Esophagus muscularis mucosa (tissue), 4 donors: ENCODE measurements around the gene NANS. TPM values are rescaled to one million over a fixed set of nuclear protein-coding genes. Genes with fewer than 3 reads are reported as not detected.

ENCODE experiments used
- DNase-seq: peaks from one replicate; pipeline ENCODE4 v3.0.0-alpha.2; 2017; ENCODE audit errors: extremely low spot score
- H3K27ac ChIP-seq, 4 donors: fragments of 200-600 bp; sonication (generic); replicated peaks in 1 of 4; 1 replicate in 3 of 4; 2 replicates in 1 of 4; pipeline ENCODE4 v1.5.1; 2016 to 2019; ENCODE audit warnings: mild to moderate bottlenecking in 1 of 4
- H3K27me3 ChIP-seq, 4 donors: fragments of 200-600 bp; sonication (generic); one replicate each; pipeline versions ENCODE4 v1.5.1 to v1.6.0; 2016 to 2019
- H3K36me3 ChIP-seq, 4 donors: fragments of 200-600 bp; sonication (generic); one replicate each; pipeline ENCODE4 v1.5.1; 2016 to 2019
- H3K4me1 ChIP-seq, 4 donors: fragments of 200-600 bp; sonication (generic); one replicate each; pipeline ENCODE4 v1.5.1; 2016 to 2019
- H3K4me3 ChIP-seq, 4 donors: fragments of 200-600 bp; sonication (generic); 1 replicate in 2 of 4; 2 replicates in 2 of 4; pipeline ENCODE4 v1.5.1; 2016 to 2019; ENCODE audit warnings: mild to moderate bottlenecking in 4 of 4, moderate library complexity in 1 of 4
- H3K9me3 ChIP-seq, 4 donors: fragments of 200-600 bp; sonication (generic); 1 replicate in 3 of 4; 2 replicates in 1 of 4; pipeline ENCODE4 v1.5.1; 2016 to 2019
- EP300 ChIP-seq: sonication (generic); formaldehyde crosslinking; IDR thresholded peaks from one replicate; pipeline ENCODE4 v1.6.1; 2017; ENCODE audit warnings: antibody characterized with exemption
- POLR2A ChIP-seq: fragments of 450-650 bp; IDR thresholded peaks from one replicate; pipeline ENCODE4 v1.6.1; 2017; ENCODE audit warnings: antibody characterized with exemption, moderate library complexity, mild to moderate bottlenecking, low read depth
- POLR2AphosphoS5 ChIP-seq, 2 donors: sonication (generic); formaldehyde crosslinking; IDR thresholded peaks; one replicate each; pipeline ENCODE4 v1.6.1; 2017; ENCODE audit warnings: antibody characterized with exemption in 2 of 2
- WGBS: methylation state at CpG from one replicate; pipeline ENCODE4 v1.1.5; 2018; 5-methylcytosine and 5-hydroxymethylcytosine counted together
- intact Hi-C: fragments of 100-400 bp; cut with DNase I; formaldehyde crosslinking; loops from one replicate; pipeline ENCODE4 v1.15.1; 2023
- total RNA-seq, 4 donors: library from RNA; depleted of rRNA; stranded (reverse); fragments of >200 nt; gene quantifications; one replicate each; pipeline versions ENCODE4 v1.1.0 to v1.2.1, GENCODE V29; 2016
- TF ChIP-seq, protein P1 (sequence below), 3 experiments: fragments of 200-600 bp in 2 of 3; fragments of 450-650 bp in 1 of 3; sonication (generic) in 2 of 3; IDR thresholded peaks; one replicate each; pipeline ENCODE4 v1.5.1; 2017 to 2019; ENCODE audit warnings: antibody characterized with exemption in 3 of 3, mild to moderate bottlenecking in 2 of 3, moderate library complexity in 1 of 3

The NANS gene
- total RNA-seq, 4 donors from 2014 or later: 25.3 to 54.7 (median 37.3) TPM

DNA sequence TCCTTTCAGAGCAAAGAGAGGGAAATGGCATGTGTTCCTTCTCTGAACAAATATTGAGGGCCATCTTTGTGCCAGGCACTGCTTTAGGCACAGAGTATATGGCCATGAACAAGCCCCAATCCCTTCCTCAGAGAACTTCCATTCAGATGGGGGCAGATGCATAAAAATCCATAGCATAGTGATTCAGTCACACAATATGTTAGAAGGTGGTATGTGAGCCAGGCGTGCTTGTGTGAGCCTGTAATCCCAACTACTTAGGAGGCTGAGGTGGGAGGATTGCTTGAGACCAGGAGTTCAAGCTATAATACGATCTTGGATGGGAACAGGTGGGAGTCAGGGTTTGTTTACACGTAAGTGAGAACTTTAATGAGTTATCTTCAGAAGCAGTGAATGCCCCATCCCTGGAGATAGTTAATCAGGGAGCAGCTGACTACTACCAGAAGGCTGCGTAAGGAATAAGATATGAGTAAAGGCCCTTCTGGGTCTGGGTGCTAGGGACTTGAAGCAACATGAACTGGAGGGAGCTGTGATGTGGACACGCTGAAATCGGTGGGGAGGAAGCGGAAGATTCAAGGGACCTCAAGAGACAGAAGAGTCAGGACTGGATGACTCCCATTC is 27.1 kb downstream of the NANS start:
- Histone ChIP-seq H3K4me3 (no peak overlapping the region), H3K4me1 (peaks cover 7 to 39% (median 14%) of the 10 kb centered on the region in 4 donors), H3K9me3 (no peaks in the 10 kb centered on the region), H3K27ac (no peak overlapping the region), H3K36me3 (peaks cover 10 to 53% (median 39%) of the 10 kb centered on the region in 4 donors), H3K27me3 (no peaks in the 10 kb centered on the region)
- no peak for TF ChIP-seq POLR2AphosphoS5 (IDR thresholded peaks at IDR 0.05)
- no peak for TF ChIP-seq POLR2A
- TF ChIP-seq, protein P1, sequence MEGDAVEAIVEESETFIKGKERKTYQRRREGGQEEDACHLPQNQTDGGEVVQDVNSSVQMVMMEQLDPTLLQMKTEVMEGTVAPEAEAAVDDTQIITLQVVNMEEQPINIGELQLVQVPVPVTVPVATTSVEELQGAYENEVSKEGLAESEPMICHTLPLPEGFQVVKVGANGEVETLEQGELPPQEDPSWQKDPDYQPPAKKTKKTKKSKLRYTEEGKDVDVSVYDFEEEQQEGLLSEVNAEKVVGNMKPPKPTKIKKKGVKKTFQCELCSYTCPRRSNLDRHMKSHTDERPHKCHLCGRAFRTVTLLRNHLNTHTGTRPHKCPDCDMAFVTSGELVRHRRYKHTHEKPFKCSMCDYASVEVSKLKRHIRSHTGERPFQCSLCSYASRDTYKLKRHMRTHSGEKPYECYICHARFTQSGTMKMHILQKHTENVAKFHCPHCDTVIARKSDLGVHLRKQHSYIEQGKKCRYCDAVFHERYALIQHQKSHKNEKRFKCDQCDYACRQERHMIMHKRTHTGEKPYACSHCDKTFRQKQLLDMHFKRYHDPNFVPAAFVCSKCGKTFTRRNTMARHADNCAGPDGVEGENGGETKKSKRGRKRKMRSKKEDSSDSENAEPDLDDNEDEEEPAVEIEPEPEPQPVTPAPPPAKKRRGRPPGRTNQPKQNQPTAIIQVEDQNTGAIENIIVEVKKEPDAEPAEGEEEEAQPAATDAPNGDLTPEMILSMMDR (IDR thresholded peaks at IDR 0.05): no peak
- no peak for TF ChIP-seq EP300
- no peak for DNase-seq
- intact Hi-C loops: no loop called here
- WGBS: 96% methylated on average over 7 of the region's 7 CpGs

DNA sequence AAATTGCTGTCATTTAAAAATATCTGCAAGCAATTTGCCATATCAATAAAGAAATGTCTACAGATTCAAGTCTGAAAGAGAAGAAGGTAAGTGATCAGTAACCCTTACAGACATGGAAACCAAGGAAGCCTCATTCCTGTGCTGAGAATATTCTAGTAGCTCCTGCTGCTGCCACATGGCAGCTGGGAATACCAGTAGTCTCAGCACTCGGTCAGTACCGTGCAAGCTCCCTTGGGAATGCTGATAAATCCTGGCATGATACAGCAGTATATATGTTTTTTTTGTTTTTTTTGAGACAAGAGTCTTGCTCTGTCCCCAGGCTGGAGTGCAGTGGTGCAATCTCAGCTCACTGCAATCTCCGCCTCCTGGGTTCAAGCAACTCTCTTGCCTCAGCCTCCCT is 27.9 kb downstream of the NANS start:
- peaks cover 10 to 45% (median 37%) of the 10 kb centered on the region in 4 donors for H3K36me3 ChIP-seq
- no peaks in the 10 kb centered on the region for H3K27me3 ChIP-seq
- peaks cover 7 to 39% (median 14%) of the 10 kb centered on the region in 4 donors for H3K4me1 ChIP-seq
- TF ChIP-seq EP300: no peak
- WGBS: 93% methylated on average over 3 of the region's 3 CpGs
- no peak overlapping the region for H3K27ac ChIP-seq
- intact Hi-C loops: no loop called here
- no peak overlapping the region for H3K4me3 ChIP-seq
- H3K9me3 ChIP-seq: no peaks in the 10 kb centered on the region
- no peak for DNase-seq

DNA sequence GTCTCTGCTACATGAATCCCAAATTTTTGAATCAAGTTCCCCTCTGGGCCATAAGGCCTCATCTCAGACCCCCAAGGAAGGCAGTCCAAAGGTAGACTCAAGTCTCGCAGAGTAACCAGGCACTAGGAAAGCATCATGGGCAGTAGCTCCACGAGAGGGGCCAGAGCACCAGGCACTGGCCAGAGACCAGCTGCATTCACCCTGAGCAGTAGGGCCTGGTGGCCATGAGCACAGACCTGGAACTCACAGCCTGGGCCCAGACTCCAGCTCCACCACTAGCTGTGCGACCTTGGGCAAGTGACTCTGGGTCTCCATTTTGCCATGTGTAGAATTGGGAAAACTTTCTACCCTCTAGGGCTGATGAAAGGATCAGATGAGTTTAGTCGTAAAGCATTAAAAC is 28.5 kb downstream of the NANS start:
- Histone ChIP-seq H3K4me3 (no peak overlapping the region), H3K36me3 (peaks cover 10 to 39% (median 31%) of the 10 kb centered on the region in 4 donors), H3K9me3 (no peaks in the 10 kb centered on the region), H3K4me1 (peaks cover 7 to 39% (median 14%) of the 10 kb centered on the region in 4 donors), H3K27ac (no peak overlapping the region), H3K27me3 (no peaks in the 10 kb centered on the region)
- 99% methylated on average over 4 of the region's 4 CpGs for WGBS
- no peak for DNase-seq
- TF ChIP-seq POLR2A: no peak
- no peak for TF ChIP-seq EP300
- TF ChIP-seq, protein P1 (IDR thresholded peaks at IDR 0.05): no peak
- TF ChIP-seq POLR2AphosphoS5 (IDR thresholded peaks at IDR 0.05): no peak
- intact Hi-C loops: no loop called here

DNA sequence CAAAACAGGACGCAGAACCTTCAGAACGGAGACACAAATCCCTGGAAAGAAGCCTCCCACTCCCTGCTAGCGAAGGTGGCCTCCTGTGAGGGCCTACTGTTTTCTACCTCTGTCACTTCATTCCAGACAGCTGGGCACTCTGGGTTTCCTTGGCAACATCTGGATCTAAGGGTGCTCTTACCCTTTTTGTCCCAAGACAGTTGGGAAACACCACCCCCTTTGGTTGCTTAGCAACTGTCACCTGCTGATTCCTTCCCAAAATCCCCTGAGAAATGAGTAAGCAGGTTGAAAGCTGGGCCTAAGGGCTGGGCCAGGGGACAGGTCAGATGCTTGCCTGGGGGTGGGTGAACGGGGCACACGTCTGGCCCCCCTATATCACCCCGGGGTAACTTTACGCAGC is 29.4 kb downstream of the NANS start:
- WGBS: 90% methylated on average over 7 of the region's 7 CpGs
- Histone ChIP-seq H3K36me3 (peaks cover 7 to 32% (median 25%) of the 10 kb centered on the region in 4 donors), H3K4me3 (no peak overlapping the region), H3K27ac (no peak overlapping the region), H3K9me3 (no peaks in the 10 kb centered on the region), H3K27me3 (no peaks in the 10 kb centered on the region), H3K4me1 (peaks cover 7 to 30% (median 14%) of the 10 kb centered on the region in 4 donors)
- intact Hi-C loops: no loop called here
- no peak for TF ChIP-seq EP300
- TF ChIP-seq POLR2AphosphoS5 (IDR thresholded peaks at IDR 0.05): no peak
- TF ChIP-seq, protein P1 (IDR thresholded peaks at IDR 0.05): no peak
- TF ChIP-seq POLR2A: no peak
- no peak for DNase-seq

DNA sequence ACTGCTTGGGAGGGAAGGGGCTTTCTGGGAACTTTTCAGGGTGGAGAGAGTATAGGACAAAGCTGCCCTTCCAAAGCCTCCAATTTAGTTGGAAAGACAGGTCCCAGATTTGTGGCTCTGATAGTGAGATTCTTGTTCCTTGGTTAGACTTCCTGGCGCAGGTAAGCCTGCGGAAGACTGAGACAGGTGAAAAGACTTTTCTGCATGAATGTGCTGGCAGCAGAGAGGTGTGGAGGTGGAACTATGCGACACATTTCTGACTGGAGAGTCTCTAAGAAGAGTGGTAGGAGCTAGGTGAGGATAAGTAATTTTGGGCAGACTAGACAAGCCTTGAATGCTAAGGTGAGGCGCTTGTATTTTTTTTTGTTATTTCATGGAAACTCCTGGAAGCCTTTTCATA is 29.9 kb downstream of the NANS start:
- Histone ChIP-seq H3K36me3 (peaks cover 2 to 27% (median 20%) of the 10 kb centered on the region in 4 donors), H3K4me3 (no peak overlapping the region), H3K4me1 (peaks cover 7 to 25% (median 14%) of the 10 kb centered on the region in 4 donors), H3K9me3 (no peaks in the 10 kb centered on the region), H3K27ac (no peak overlapping the region), H3K27me3 (no peaks in the 10 kb centered on the region)
- TF ChIP-seq POLR2A (no peak), POLR2AphosphoS5 (IDR thresholded peaks at IDR 0.05) (no peak), EP300 (no peak)
- TF ChIP-seq, protein P1 (IDR thresholded peaks at IDR 0.05): no peak
- 99% methylated on average over 4 of the region's 4 CpGs for WGBS
- intact Hi-C loops: no loop called here
- DNase-seq: no peak
